A673 (cell line): ENCODE data around the gene PLCL1.

Source experiments
- CTCF ChIP-seq: fragments of 300-800, 200-600 bp; sonication (generic); conservative IDR thresholded peaks from 2 replicates; pipeline ENCODE4 v1.5.1; 2017; ENCODE audit warnings: low read depth, mild to moderate bottlenecking, antibody characterized with exemption, low read length, moderate library complexity, mixed read lengths
- EZH2 ChIP-seq: fragments of 200-600 bp; sonication (generic); IDR thresholded peaks from 2 replicates; pipeline ENCODE4 v1.6.1; 2017; ENCODE audit warnings: borderline replicate concordance, low read depth, mild to moderate bottlenecking, mixed read lengths, antibody characterized with exemption, low read length; ENCODE audit not compliant: poor library complexity, severe bottlenecking

DNA sequence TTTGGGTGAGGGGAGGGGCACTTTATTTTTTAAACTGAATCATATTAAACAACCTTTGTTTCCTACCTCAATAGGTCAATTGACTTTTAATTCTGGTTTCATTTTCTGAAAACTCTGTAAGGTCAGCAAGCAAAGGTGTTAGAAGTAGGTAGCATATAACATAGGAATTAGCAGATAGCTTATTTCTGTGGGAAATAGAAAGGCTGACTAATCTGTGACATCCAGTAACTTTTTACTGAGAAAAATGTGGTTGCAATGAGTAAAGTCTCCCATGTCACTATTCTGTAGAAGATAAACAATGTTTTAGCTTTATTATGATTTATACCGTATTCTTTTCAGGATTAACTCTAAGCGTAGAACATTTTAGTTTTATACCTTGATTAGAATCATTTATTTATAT lies 240.4 kb downstream of the PLCL1 start:
- TF ChIP-seq CTCF (no peak), EZH2 (no peak)
